ENCODE measurements around the gene OR6K6. TPM values are rescaled to one million over a fixed set of nuclear protein-coding genes. Genes with fewer than 3 reads are reported as not detected.

OR6K6 gene
- total RNA-seq, 4 donors from 2014 or later: not detected

DNA sequence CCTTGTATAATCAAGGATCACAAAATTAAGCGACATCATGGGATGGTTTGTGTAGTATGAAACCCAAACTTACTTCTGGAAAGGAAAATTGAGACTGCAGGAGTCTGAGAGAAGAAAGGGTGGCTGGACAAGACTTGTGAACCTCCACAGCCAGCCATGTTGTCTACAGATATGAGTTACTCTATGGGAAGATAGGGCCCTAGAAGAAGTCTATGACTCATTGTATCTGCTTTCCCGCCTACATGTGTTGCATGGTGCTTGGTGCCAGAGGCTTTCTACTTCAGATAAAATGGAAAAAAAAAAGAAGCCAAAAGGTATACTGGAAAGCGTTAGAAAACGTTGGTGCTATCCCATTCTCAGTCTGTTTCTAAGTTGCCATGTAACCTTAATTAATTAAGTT lies 45.2 kb downstream of the OR6K6 start:
- H3K36me3 ChIP-seq: no peaks in the 10 kb centered on the region

DNA sequence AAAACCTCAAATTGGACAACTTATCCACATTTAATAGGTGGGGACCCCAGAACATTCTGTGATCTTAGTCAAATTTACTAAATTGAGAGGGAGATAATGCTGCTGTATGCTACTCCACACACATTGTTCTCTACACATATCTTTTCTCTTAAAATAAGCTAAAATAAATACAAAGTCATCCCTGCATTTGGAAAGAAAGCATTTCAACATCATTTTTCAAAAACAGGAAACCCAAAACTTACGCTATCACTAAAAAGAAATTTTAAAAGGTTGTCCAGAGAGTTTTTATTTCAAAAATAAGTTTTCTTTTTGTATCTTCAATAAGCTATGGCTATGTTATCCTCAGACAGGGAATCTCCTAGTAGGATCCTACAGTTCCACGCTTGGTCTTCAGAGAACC lies 46.0 kb downstream of the OR6K6 start:
- DNase-seq: no peak
- no peak for TF ChIP-seq POLR2A (IDR thresholded peaks at IDR 0.05)
- TF ChIP-seq, protein P1, sequence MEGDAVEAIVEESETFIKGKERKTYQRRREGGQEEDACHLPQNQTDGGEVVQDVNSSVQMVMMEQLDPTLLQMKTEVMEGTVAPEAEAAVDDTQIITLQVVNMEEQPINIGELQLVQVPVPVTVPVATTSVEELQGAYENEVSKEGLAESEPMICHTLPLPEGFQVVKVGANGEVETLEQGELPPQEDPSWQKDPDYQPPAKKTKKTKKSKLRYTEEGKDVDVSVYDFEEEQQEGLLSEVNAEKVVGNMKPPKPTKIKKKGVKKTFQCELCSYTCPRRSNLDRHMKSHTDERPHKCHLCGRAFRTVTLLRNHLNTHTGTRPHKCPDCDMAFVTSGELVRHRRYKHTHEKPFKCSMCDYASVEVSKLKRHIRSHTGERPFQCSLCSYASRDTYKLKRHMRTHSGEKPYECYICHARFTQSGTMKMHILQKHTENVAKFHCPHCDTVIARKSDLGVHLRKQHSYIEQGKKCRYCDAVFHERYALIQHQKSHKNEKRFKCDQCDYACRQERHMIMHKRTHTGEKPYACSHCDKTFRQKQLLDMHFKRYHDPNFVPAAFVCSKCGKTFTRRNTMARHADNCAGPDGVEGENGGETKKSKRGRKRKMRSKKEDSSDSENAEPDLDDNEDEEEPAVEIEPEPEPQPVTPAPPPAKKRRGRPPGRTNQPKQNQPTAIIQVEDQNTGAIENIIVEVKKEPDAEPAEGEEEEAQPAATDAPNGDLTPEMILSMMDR (IDR thresholded peaks at IDR 0.05): no peak
- no peaks in the 10 kb centered on the region for H3K4me1 ChIP-seq
- no peak overlapping the region for H3K27ac ChIP-seq
- H3K9me3 ChIP-seq: no peaks in the 10 kb centered on the region
- H3K4me3 ChIP-seq: no peak overlapping the region
- H3K36me3 ChIP-seq: no peaks in the 10 kb centered on the region
- WGBS, 2 donors: 70 to 73% methylated on average over 2 of the region's 2 CpGs
- intact Hi-C loops (cut with DNase I): no loop called here
- no peaks in the 10 kb centered on the region for H3K27me3 ChIP-seq

More for the DNA sequence above, 45.2 kb downstream of the OR6K6 start:
- no peak for TF ChIP-seq POLR2A (IDR thresholded peaks at IDR 0.05)
- TF ChIP-seq, protein P1 (IDR thresholded peaks at IDR 0.05): no peak
- no peaks in the 10 kb centered on the region for H3K4me1 ChIP-seq
- no peaks in the 10 kb centered on the region for H3K9me3 ChIP-seq
- no peak for DNase-seq
- H3K27me3 ChIP-seq: no peaks in the 10 kb centered on the region
- intact Hi-C loops (cut with DNase I): no loop called here
- WGBS, 2 donors: 72% methylated on average over 4 of the region's 4 CpGs
- no peak overlapping the region for H3K27ac ChIP-seq
- no peak overlapping the region for H3K4me3 ChIP-seq

DNA sequence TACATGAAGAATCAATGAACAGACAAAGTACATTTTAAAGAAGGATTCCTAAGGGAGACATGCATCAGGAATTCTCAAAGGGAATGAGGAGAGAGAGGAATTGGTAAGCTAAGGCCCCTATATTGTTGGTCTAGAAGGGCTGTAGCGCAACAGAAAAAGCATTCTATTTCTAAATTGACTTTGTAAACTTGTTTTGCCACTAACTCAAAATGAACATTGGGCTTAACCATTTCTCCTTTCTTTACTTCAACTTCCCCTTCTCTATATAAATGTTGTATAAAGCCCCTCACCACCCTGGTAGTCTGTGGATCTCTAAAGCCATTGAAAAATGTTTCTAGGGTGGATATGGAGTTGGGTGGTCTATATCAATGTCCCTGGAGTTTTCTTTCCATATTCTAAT lies 46.9 kb downstream of the OR6K6 start:
- WGBS, 2 donors: 74 to 80% methylated on average over 1 of the region's 1 CpG
- no peak for TF ChIP-seq POLR2A (IDR thresholded peaks at IDR 0.05)
- TF ChIP-seq, protein P1 (IDR thresholded peaks at IDR 0.05): no peak
- Histone ChIP-seq H3K9me3 (no peaks in the 10 kb centered on the region), H3K4me3 (no peak overlapping the region), H3K27me3 (no peaks in the 10 kb centered on the region), H3K27ac (no peak overlapping the region), H3K36me3 (no peaks in the 10 kb centered on the region), H3K4me1 (no peaks in the 10 kb centered on the region)
- DNase-seq: no peak
- intact Hi-C loops (cut with DNase I): no loop called here

DNA sequence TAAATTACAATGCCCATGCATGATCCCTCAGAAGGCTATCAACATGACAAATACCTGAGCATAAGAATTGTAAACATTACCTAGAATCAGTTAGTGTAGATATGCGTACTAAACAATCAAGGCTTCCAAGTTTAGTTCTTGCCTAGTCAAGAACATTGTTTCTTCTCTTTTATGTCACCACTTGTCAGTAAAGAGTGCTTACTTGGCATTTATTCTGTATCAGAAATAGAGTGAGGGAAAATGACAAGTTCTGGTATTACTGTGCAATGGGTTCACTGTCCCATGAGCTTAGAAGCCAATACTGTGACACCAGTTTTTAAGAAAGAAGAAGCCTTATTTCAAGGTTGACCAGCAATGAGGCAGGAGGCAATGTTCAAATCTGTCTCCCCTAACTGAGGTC lies 49.2 kb downstream of the OR6K6 start:
- no peaks in the 10 kb centered on the region for H3K36me3 ChIP-seq
- intact Hi-C loops (cut with DNase I): no loop called here
- no peak for DNase-seq
- H3K9me3 ChIP-seq: no peaks in the 10 kb centered on the region
- H3K4me1 ChIP-seq: no peaks in the 10 kb centered on the region
- TF ChIP-seq, protein P1 (IDR thresholded peaks at IDR 0.05): no peak
- TF ChIP-seq POLR2A (IDR thresholded peaks at IDR 0.05): no peak
- H3K4me3 ChIP-seq: no peak overlapping the region
- no peaks in the 10 kb centered on the region for H3K27me3 ChIP-seq
- H3K27ac ChIP-seq: no peak overlapping the region
- WGBS, 2 donors: 47 to 56% methylated on average over 1 of the region's 1 CpG

Small RNA genes within 50 kb of the gene (small RNA-seq; reads per million reads assigned to genes)
- 0 reads per million in 4 donors for gene OR2AQ1P

Other genes with a start within 250 kb of the OR6K6 start
- gene OR6Y1, start 200.3 kb upstream of the OR6K6 start, total RNA-seq: not detected
- not detected for gene OR6P1, start 184.1 kb upstream of the OR6K6 start, total RNA-seq
- gene OR10X1, start 174.8 kb upstream of the OR6K6 start, total RNA-seq: not detected
- not detected for gene OR10Z1, start 149.5 kb upstream of the OR6K6 start, total RNA-seq
- gene SPTA1, start 68.0 kb upstream of the OR6K6 start, total RNA-seq: under 1 TPM in 1 of 4 donors, not detected in 3; 0.32 TPM
- not detected for gene OR6K2, start 54.1 kb upstream of the OR6K6 start, total RNA-seq
- not detected for gene OR6K3, start 34.0 kb upstream of the OR6K6 start, total RNA-seq
- gene OR6N1, start 17.5 kb downstream of the OR6K6 start, total RNA-seq: not detected
- not detected for gene OR6N2, start 26.5 kb downstream of the OR6K6 start, total RNA-seq
- gene MNDA, start 76.6 kb downstream of the OR6K6 start, total RNA-seq: 1 to 10 TPM; 1.2 to 8.0 (median 1.8) TPM
- gene PYHIN1, start 176.8 kb downstream of the OR6K6 start, total RNA-seq: 1 to 10 TPM in 2 of 4 donors, under 1 TPM in 1, not detected in 1; 0.61 to 2.3 (median 1.7) TPM